NCI-H1417 (cell line): ENCODE results near the gene NAV2.

Source experiments
- DNase-seq, 3 experiments: peaks; one replicate each; lab custom pipeline; 2025; lab: John Stamatoyannopoulos, UW

The NAV2 gene

GRCh38 chr11:20017320-20017719 is 304.7 kb downstream of the NAV2 start:
- peak in 1 of 3 experiments; percentile 39 for DNase-seq

DNA sequence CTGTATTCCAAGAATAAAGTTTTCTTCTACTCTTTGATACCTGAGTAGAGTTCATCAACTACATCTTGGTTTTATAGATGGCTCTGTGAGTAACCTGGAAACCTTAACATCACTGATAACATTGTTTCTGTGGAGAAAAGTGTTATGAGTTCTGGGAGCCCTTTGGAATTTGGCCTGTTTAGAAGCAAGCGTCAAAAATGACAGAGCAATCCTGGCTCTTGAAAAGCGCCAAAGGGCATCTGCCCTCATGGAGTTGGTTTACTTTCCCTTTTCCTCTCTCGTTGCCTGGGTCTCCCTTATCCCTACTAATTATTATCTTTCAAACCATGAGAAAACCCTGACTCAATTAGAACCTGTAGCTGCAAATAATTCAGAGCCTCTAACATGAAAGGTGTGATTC is 307.6 kb downstream of the NAV2 start:
- peak in 1 of 3 experiments; percentile 20 for DNase-seq

GRCh38 chr11:20020716-20021115 is 308.1 kb downstream of the NAV2 start:
- DNase-seq: no peak

GRCh38 chr11:20021212-20021611 is 308.6 kb downstream of the NAV2 start:
- DNase-seq: peak in 1 of 3 experiments; percentile 42

DNA sequence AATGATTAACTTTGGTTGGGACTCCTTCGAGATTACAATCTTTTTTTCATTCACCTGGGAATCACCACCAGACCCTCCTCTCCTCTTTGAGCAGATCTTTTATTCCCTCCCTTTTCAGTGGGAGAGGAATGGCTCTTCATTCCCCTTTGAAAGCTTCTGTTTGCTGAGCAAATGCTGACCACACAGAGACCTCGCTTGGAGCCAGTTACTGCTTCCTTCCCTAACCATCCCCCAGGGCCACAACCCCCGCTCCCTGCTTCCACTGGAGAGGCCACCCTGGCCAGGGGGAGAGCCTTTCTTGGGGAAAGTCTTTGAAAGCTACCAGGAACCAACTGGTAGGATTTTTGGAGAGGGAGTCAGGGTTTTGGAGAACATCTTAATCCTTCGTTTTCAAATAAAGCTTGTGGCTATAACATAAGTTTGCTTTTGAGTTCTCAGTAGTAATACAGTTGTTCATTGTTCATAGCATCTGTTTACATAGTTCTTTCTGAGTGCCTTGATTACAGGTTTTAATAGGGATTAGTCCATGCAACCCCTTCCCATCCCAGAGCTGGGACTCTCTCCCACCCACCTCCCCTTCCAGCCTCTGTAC is 309.2 kb downstream of the NAV2 start:
- peak in 2 of 3 experiments; percentile 62 to 76 for DNase-seq

- peak in 2 of 3 experiments; percentile 53 to 74 for DNase-seq
Measured at GRCh38 chr11:20022363-20023081, 309.9 kb downstream of the NAV2 start.

DNA sequence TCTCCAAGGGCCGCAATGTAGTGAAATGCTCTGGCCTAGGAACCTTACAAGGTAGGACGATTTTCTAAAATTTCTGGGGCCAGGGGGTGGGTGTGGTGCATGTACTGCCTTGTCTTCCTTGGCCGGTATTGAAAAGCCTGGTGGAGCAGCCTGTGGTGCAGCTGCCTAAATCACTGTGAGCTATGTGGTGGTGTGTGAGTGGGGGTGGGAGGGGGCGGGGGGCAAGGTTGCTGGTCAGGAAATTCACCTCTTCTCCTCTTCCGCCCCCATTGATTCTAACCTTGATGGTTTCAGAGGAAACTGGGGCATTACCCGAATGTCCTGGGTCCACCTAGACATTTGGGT is 310.4 kb downstream of the NAV2 start:
- no peak for DNase-seq

DNA sequence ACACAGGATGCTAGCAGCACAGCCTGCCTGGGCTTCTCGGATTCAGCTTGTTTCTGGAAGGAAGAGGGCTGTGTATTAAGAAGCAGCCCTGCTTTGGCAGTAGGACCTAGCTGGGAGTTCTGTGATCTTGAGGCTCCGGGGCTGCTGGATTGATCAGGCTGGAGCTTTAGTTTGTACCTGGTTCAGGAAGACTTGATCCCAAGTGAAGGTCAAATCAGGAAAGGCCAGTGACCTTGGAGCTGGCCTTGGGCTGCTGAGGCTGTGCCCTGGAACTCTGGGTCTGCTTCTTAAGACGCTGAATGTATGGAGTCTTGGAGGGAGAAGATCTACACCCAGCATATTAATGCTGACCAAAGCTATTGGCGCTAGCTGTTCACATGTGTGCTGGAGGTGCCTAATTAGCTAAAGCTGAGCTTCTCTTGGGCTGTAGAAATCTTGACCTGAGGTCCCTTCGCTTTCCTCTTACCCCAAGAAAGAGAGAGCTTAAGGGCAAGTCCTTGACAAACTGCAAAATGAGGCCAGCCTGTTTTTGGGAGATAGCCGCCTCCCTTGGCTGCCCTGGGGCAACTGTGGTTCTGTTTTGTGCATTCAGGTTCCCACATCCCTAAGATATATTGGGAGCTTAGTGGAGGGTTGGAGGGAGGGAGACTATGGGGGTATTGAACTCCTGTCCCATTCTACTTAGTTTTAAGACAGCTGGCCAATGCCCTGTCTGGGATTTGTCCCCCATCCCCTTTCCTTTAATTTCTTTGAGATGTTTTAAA is 311.7 kb downstream of the NAV2 start:
- no peak for DNase-seq

GRCh38 chr11:20025332-20025840 is 312.7 kb downstream of the NAV2 start:
- no peak for DNase-seq

DNA sequence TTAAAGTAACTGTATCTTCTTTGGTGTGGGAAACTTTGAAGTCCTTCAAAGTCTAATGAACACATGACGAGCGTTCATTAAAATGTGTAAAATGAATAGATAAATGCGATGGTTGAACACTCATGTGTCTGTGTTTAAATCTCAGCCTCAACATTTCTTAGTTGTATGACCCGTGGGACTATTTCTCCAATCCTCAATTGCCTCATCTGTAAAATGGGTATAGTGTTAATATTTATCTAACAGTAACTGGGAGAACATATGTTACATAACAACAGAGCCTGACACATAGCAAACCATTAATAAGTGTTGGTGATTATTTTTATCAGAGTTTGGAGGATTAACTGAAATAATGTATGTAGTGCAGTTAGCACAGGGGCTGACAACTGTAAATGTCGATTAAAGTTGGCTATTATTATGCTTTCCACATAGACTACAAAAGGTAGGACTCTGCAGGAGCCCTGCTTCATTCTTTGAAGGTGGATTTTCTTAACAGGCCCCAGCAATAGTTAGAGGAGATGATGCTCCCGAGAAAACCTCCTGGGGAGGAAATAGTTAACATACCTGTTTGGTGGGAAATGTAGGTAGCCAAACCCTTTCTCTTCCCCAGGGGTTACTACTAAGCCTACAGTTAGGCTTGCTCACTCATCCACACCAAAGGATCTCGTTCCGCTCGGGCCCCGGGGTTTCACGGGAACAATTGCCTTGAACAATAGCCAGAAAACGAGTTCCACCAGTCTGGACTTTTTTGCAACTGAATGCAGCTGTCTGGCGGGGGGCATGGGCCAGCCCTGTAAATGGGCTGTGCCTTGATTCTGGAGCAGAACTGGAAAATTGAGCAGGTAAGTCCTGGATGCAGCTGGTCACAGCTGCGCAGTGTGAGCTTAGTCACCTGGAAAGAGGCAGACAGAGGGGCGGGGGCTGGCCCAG is 314.3 kb downstream of the NAV2 start:
- peak; percentile 54 to 96 (median 90) for DNase-seq

DNA sequence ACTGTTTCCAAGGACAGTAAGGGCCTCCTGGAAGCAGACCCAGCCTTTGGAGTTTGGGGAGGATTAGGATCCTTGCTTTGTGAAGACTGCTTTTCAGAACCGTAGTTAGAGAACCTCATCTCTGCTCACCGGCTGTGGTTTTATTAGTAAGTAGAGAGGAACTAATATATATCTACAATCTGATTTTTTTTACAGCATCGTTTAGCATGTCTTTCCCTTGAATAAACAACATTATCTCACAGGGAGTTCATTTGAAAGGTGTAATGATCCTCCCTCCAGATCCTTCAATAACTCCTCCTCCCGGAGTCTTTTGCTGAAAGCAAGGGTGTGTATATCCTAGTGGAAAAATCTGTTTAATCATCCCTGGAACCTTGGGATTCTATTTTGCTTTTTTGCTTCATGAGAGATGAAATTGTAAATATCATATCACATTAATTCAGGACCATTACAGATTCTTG is 314.9 kb downstream of the NAV2 start:
- DNase-seq: no peak

- DNase-seq: peak in 1 of 3 experiments; percentile 15
Measured at GRCh38 chr11:20029193-20029592, 316.6 kb downstream of the NAV2 start.

DNA sequence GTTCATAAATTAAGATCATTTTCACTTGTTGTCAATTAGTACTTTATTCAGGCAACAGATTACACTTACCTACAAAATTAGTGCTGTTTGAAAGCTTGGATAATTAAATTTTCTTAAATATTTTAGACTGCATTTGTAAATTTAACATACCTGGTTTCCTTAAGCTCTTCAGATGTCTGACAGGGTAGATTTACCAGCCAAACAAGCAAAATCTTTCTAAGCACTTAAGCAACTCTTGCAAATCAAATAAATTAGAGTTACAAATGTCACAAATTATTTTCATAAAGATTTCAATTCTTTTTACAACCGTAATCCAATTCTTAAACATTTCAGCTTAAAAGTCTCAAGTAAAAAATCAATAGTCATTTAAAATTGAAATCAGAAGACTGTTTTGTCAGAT is 317.8 kb downstream of the NAV2 start:
- DNase-seq: no peak

GRCh38 chr11:20031155-20032001 is 318.7 kb downstream of the NAV2 start:
- peak in 2 of 3 experiments; percentile 15 to 23 for DNase-seq

DNA sequence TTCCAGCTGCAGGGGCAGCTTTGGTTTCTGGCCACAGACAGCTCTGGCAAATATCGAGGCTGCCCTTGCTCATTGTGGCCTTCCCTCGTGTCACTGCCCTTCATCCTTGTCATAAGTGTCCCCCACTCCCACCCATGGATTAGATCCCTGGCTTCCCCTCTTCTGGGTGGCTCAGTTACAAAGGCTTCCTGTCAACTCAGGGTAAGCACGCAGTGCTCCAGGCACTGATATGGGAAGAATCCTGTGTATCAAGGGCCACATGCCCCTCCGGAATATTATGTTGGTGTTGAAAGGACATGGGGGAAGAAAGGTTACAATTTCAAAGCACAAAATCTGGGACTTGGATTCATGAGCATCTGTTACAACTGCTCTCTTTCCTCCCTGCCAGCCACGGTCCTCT is 319.5 kb downstream of the NAV2 start:
- no peak for DNase-seq

DNA sequence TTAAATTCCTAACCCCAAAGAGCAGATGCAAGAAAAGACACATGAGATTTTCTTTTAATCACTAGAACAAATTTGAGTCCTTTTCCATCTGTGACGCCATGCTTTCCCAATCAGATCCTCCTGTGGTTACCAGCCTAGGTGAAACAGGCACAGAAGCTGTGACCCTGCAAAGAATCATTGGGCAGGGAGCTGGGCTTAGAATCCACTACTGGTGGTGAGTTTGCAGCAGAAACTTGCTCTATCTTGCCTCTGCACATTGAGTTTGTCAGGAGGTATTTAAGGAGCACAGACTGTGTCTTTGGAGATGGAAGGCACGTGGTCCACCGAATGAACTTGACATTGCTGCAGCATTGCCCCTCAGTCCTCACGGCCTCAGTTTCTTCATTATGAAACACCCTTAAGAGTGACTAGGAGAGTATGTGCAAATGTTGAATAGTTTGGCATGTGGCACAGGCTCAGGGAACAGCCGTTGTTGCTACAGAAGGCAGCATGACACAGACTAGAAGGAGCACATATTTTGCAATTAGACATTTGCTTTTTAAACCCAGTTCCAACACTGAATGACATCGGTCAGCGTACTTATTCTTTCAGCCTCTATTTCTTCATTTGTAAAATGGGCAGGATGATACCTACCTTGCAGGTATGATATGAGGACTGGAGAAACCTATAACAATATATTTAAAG is 320.1 kb downstream of the NAV2 start:
- no peak for DNase-seq

GRCh38 chr11:20033806-20034205 is 321.2 kb downstream of the NAV2 start:
- no peak for DNase-seq

DNA sequence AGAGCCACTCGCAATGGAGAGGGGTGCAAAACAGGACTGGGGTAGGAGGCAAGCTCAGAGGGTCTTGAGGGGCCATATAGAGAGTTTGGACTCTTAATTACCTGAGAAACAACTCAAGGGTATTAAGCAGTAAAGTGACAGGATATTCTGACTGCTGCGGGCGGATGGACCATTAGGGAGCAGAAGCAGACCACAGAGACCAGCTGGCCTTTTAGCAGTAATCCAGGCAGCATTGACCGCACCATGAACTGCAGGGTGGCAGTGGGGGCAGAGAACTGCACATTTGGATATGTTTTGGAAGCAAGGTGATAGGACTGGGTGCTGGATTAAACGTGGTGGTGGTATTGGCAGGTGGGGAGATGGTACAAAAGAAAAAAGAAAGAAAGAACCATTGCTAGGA is 322.3 kb downstream of the NAV2 start:
- DNase-seq: no peak

- DNase-seq: no peak
Measured at GRCh38 chr11:20035375-20035700, 322.7 kb downstream of the NAV2 start.
